ENCODE measurements around the gene CD101. TPM values are rescaled to one million over a fixed set of nuclear protein-coding genes. Genes with fewer than 3 reads are reported as not detected.

CD101 gene
- total and polyA plus RNA-seq, 5 donors, result 0.48 to 3.1 (median 1.2) TPM

DNA sequence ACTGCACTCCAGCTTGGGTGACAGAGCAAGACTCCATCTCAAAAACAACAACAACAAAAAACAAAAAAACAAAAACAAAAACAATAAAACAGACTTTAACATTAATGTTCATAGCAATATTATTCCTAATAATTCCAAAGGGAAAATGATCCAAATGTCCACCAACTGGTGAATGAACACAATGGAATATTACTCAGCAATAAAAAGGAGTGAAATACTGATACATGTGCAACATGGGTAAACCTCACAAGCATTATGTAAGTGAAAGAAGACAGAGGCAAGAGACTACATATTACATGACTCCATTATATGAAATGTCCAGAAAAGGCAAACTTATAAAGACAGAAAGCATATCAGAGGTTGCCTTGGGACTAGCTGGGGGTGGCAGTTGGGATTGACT, 52.5 kb downstream of the CD101 start:
- Histone ChIP-seq H3K4me3 (ENCODE audit: low read length) (no peak overlapping the region), H3K4me1 (ENCODE audit: control insufficient read depth, insufficient read depth, low read length) (no peaks in the 10 kb centered on the region)

DNA sequence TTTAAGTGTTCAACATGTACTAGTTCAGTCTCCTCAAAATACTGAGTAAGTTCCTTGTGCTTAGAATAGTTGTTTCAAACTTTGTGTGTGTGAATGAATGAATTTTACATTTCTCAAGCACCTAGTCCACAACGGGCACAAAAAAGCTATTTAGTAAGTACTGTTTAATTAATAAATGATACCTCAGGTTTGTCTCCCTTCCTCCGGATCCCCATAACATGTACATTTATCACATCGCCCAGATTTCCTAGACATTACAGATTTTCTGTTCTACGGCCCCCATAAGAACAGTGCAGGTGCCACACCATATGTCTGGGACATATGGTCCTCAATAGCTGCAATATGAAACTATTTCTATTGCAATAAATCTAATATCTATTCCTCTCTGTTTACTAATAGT, 57.2 kb downstream of the CD101 start:
- 50% methylated on average over 4 of the region's 4 CpGs for WGBS
- H3K4me1 ChIP-seq (ENCODE audit: control insufficient read depth, insufficient read depth, low read length), result no peaks in the 10 kb centered on the region
- H3K4me3 ChIP-seq (ENCODE audit: low read length), result no peak overlapping the region
- no peak overlapping the region for H3K27ac ChIP-seq (ENCODE audit: low read length)
- ATAC-seq (no peak), DNase-seq (no peak)
- no peaks in the 10 kb centered on the region for H3K27me3 ChIP-seq (ENCODE audit: control insufficient read depth, insufficient read depth)
- intact Hi-C loops (cut with DNase I), result loop anchor here in 3 of 4 donors (5.0 kb wide), 3 partner anchors 207 to 322 kb away; no protein-coding TSS in a partner anchor
- no peaks in the 10 kb centered on the region for H3K9me3 ChIP-seq (ENCODE audit: control insufficient read depth, low read length)

More for the DNA sequence above, 52.5 kb downstream of the CD101 start:
- DNase-seq (no peak), ATAC-seq (no peak)
- no peak overlapping the region for H3K27ac ChIP-seq (ENCODE audit: low read length)
- intact Hi-C loops (cut with DNase I), result loop anchor here in 2 of 4 donors (5.0 kb wide), 2 partner anchors 202 to 327 kb away; no protein-coding TSS in a partner anchor
- H3K27me3 ChIP-seq (ENCODE audit: control insufficient read depth, insufficient read depth), result no peaks in the 10 kb centered on the region
- H3K9me3 ChIP-seq (ENCODE audit: control insufficient read depth, low read length), result no peaks in the 10 kb centered on the region

DNA sequence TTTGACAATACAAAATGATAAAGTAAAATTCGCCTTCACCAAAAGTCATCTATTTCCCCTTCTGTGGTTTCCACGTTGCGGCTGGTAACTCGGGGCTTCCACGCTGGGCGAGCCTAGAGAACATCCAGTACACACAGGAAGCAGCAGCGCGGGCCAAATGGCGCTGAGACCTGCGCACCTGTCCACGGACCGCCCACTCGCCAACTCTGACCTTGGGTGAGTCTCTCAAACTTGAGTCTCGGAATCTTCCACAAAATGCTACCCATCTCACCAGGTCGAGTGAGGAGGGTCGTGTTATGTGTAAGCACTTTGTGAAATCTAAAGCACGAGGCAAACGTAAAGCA, 57.7 kb downstream of the CD101 start:
- peak overlapping the region; percentile 53 for H3K4me3 ChIP-seq (ENCODE audit: low read length)
- H3K27me3 ChIP-seq (ENCODE audit: control insufficient read depth, insufficient read depth), result no peaks in the 10 kb centered on the region
- H3K27ac ChIP-seq (ENCODE audit: low read length), result no peak overlapping the region
- H3K9me3 ChIP-seq (ENCODE audit: control insufficient read depth, low read length), result no peaks in the 10 kb centered on the region
- ATAC-seq, result peak in 1 of 2 donors; percentile 2
- intact Hi-C loops (cut with DNase I), result loop anchor here in 3 of 4 donors (5.0 kb wide), 3 partner anchors 207 to 322 kb away; no protein-coding TSS in a partner anchor
- no peaks in the 10 kb centered on the region for H3K4me1 ChIP-seq (ENCODE audit: control insufficient read depth, insufficient read depth, low read length)
- DNase-seq, result peak; percentile 37 to 71 (median 67)
- 2% methylated on average over 18 of the region's 18 CpGs for WGBS

DNA sequence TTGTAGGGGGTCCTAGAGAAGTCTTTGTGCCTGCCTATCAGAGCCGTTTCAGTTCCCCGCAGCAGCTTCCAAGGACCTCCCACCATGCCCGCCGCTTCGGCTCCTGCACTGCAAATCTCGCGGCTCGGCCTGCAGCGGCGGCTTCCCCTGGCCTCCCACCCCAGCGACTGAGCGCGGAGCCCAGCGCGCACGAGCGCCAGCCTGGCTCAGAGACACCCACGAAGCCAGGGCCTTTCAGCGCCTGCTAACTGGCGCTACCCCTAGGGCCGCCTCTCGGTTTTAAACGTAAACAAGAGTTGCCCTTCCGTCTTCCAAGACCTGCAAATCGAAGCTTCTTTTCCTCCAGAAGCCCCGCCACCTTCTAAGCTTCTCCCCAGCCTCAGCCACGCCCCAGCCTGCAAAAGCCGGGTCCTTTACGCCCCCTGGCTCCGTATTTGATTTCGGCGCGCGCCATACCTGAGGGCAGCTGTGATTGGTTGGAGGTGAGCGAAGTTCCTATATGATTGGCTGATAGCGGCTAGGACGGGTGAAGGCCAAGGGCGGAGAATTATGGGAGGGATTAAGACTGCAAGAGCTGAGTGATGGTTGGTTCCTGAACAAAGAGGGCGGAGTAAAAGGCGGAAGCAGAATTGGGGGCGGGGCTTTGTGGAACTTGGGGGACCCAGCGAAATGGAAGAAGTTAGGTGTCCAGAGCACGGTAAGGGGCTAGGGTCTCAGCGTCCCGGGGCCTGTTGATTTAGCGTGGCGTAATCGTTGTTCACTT, 58.3 kb downstream of the CD101 start, which contains the start of gene TTF2:
TTF2 (plus strand) TSS at position 649 of the 763 bp plus-strand sequence; CDS start at position 670, 21 bp downstream.
- under 1% methylated on average over 48 of the region's 48 CpGs for WGBS
- Histone ChIP-seq H3K27me3 (ENCODE audit: control insufficient read depth, insufficient read depth) (no peaks in the 10 kb centered on the region), H3K4me1 (ENCODE audit: control insufficient read depth, insufficient read depth, low read length) (no peaks in the 10 kb centered on the region), H3K9me3 (ENCODE audit: control insufficient read depth, low read length) (no peaks in the 10 kb centered on the region), H3K4me3 (ENCODE audit: low read length) (peak within 1 kb of the TSS; percentile 53), H3K27ac (ENCODE audit: low read length) (peak within 1 kb of the TSS; percentile 50)
- intact Hi-C loops (cut with DNase I), result loop anchor here in 3 of 4 donors (5.0 kb wide), 3 partner anchors 208 to 323 kb away; no protein-coding TSS in a partner anchor
- ATAC-seq (peak; percentile 99 to 100), DNase-seq (peak; percentile 90 to 94 (median 93))

DNA sequence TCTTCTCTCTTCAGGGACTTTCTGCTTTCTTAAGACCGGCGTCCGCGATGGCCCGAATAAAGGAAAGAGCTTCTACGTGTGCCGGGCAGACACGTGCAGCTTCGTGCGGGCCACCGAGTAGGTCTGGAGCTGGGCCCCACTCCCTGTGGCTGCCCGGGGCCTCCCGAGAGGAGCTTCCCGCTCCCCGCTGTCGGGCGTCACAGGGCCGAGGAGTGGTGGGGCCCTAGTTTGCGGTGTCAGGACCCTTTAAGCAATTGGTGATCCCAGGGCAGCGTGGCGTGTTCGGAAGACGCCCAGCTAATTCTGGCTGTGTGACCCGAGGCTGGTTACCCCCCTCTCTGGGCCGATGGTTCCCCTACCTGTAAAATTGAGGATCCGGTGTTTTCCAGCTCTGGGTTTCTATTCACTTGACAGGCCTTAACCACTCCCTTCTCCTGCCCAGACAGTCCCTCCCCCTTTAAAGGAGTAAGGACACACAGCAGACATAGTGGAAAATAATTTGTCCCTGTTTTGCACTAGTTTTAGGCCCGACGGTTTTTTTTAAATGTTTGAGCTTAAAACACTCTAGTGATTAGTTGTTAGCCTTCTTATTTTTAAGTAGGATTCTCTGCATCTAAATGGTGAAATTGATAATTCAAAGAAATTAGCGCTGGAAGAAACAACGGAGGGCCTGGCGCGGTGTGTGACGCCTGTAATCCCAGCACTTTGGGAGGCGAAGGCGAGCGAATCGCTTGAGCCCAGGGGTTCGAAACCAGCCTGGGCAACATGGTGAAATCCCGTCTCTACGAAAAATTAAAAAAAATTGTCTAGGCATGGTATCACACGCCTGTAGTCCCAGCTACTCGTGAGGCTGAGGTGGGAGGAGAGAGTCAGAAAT, 59.1 kb downstream of the CD101 start:
- Histone ChIP-seq H3K9me3 (ENCODE audit: control insufficient read depth, low read length) (no peaks in the 10 kb centered on the region), H3K27me3 (ENCODE audit: control insufficient read depth, insufficient read depth) (no peaks in the 10 kb centered on the region), H3K27ac (ENCODE audit: low read length) (peak overlapping the region; percentile 10), H3K4me3 (ENCODE audit: low read length) (peak overlapping the region; percentile 53), H3K4me1 (ENCODE audit: control insufficient read depth, insufficient read depth, low read length) (no peaks in the 10 kb centered on the region)
- DNase-seq (peak in 1 of 3 donors; percentile 77), ATAC-seq (peak; percentile 66 to 80)
- 25% methylated on average over 42 of the region's 42 CpGs for WGBS
- intact Hi-C loops (cut with DNase I), result no loop called here

DNA sequence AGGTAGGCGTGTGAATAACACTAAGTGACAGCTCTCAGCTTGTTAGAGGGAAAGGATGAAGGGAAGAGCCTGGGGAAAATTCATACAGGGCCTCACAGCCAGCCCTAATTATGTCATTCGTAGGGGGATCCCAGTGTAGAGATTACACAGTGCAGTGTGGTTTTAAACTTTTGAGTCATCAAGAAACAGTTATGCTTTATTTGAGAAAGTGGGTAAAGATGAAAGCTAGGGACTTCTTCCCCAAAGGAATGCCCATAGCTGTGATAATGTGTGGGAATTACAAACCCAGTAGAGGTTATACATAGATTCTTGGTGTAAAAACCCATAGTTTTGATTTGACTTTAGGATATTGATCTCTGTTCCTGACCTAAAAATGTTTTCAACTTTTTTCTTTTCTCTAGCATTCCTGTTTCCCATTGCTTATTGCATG, 60.4 kb downstream of the CD101 start:
- intact Hi-C loops (cut with DNase I), result no loop called here
- DNase-seq (no peak), ATAC-seq (no peak)
- Histone ChIP-seq H3K27ac (ENCODE audit: low read length) (no peak overlapping the region), H3K27me3 (ENCODE audit: control insufficient read depth, insufficient read depth) (no peaks in the 10 kb centered on the region), H3K4me1 (ENCODE audit: control insufficient read depth, insufficient read depth, low read length) (no peaks in the 10 kb centered on the region), H3K9me3 (ENCODE audit: control insufficient read depth, low read length) (no peaks in the 10 kb centered on the region), H3K4me3 (ENCODE audit: low read length) (no peak overlapping the region)
- WGBS, result 78% methylated on average over 2 of the region's 2 CpGs

GRCh38 chr1:117066367-117066766, 64.8 kb downstream of the CD101 start:
- Histone ChIP-seq H3K27ac (ENCODE audit: low read length) (no peak overlapping the region), H3K4me3 (ENCODE audit: low read length) (no peak overlapping the region), H3K9me3 (ENCODE audit: control insufficient read depth, low read length) (no peaks in the 10 kb centered on the region), H3K4me1 (ENCODE audit: control insufficient read depth, insufficient read depth, low read length) (no peaks in the 10 kb centered on the region), H3K27me3 (ENCODE audit: control insufficient read depth, insufficient read depth) (no peaks in the 10 kb centered on the region)
- WGBS, result 75% methylated on average over 6 of the region's 6 CpGs
- ATAC-seq (no peak), DNase-seq (no peak)
- intact Hi-C loops (cut with DNase I), result loop anchor here in 3 of 4 donors (5.0 kb wide), 3 partner anchors 56 to 221 kb away; partner anchors contain the start of gene TRIM45 (in 2 of the 3)

- Histone ChIP-seq H3K4me1 (ENCODE audit: control insufficient read depth, insufficient read depth, low read length) (no peaks in the 10 kb centered on the region), H3K27me3 (ENCODE audit: control insufficient read depth, insufficient read depth) (no peaks in the 10 kb centered on the region), H3K27ac (ENCODE audit: low read length) (no peak overlapping the region), H3K9me3 (ENCODE audit: control insufficient read depth, low read length) (no peaks in the 10 kb centered on the region), H3K4me3 (ENCODE audit: low read length) (no peak overlapping the region)
- intact Hi-C loops (cut with DNase I), result loop anchor here in 3 of 4 donors (5.0 kb wide), 3 partner anchors 55 to 220 kb away; partner anchors contain the start of gene TRIM45 (in 2 of the 3)
- DNase-seq (peak in 1 of 3 donors; percentile 62), ATAC-seq (peak; percentile 86 to 90)
- 61% methylated on average over 6 of the region's 6 CpGs for WGBS
Observed at GRCh38 chr1:117067533-117068370, 66.2 kb downstream of the CD101 start.

DNA sequence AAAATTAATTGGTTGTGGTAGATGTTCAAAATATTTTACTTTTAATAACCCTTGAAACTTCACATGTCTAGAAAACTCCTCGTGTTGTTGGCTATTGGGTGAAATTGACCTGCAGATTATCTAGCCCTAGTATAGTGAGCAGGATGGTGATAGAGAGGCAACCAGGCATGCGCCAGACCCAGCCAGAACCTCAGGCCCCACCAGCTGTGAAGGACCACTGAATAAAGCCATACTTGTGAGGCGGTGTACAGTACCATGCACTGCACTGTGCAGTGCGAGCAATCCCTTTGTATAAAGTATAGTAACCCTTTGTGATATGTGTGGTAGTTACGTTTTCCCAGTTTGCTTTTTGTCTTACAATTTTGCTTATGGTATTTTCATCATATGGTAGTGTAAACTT, 67.0 kb downstream of the CD101 start:
- H3K4me3 ChIP-seq (ENCODE audit: low read length), result no peak overlapping the region
- H3K27ac ChIP-seq (ENCODE audit: low read length), result no peak overlapping the region
- ATAC-seq (peak in 1 of 2 donors; percentile 36), DNase-seq (no peak)
- intact Hi-C loops (cut with DNase I), result loop anchor here in 3 of 4 donors (5.0 kb wide), 3 partner anchors 54 to 219 kb away; partner anchors contain the start of gene TRIM45 (in 2 of the 3)
- no peaks in the 10 kb centered on the region for H3K27me3 ChIP-seq (ENCODE audit: control insufficient read depth, insufficient read depth)
- no peaks in the 10 kb centered on the region for H3K4me1 ChIP-seq (ENCODE audit: control insufficient read depth, insufficient read depth, low read length)
- 90% methylated on average over 5 of the region's 5 CpGs for WGBS
- no peaks in the 10 kb centered on the region for H3K9me3 ChIP-seq (ENCODE audit: control insufficient read depth, low read length)
